HG03439 (cell line): ENCODE data around the gene PHF21B.

Experiments
- ATAC-seq: cut with Tn5 transposase; IDR thresholded peaks from one replicate; pipeline ENCODE4 v1.9.1; 2021; ENCODE audit warnings: mild to moderate bottlenecking, moderate library complexity; ENCODE audit not compliant: unreplicated experiment

The PHF21B gene

DNA sequence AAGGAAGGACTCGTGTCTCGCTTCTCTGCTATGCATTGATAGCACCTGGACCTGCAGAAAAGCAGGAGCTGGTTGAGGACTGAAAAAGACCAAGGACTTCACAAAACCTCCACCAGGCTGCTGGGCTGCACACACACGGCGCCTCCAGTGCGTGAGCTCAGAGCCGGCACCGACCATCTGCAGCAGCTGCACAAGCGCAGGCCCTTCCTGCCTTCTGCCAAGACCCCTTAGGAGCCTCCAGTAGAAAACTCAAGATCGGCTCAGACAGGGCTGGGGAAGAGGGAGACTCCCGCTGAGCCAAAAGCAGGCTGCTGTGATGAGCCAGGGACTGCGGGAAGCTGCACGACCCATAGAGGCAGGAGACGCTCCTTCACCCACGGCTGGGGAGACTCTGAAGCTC lies 70.9 kb downstream of the PHF21B start:
- no peak for ATAC-seq

DNA sequence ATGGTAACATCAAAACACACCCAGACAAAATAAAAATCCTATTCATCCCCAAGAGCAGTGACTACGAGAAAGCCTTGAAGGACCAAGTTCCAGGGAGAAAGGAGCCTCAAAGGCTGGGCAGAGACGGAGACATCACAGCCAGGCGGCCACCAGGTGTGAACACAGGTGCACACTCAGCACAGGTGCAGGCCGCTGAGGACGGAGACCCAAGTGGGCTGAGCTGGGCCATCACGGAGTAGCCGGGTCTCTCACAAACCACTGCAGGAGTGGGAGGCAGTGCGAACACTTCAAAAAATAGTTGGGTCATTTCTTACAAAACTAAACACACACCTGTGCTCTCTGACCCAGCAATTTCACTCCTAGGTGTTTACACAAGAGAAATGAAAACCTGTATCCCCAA lies 72.6 kb downstream of the PHF21B start:
- no peak for ATAC-seq

DNA sequence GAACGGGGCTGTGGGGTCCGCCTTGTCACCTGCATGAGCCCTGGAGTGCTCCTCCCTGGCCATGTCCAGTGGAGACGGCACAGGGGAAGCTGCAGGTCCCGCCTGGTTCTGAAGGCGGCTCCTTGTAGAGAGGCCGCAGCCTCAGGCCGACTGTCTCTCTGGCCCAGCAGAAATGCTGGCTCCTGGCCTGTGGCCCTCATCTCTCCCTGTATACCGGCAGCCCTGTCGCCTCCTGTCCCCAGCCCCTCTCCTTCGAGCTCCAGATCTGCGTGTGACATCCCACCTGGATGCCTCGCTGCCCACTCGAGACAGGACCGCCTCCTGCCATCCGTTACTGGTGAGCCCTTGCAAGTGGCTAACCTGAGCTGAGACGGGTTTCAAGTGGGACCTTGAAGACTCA lies 73.6 kb downstream of the PHF21B start:
- ATAC-seq = no peak

DNA sequence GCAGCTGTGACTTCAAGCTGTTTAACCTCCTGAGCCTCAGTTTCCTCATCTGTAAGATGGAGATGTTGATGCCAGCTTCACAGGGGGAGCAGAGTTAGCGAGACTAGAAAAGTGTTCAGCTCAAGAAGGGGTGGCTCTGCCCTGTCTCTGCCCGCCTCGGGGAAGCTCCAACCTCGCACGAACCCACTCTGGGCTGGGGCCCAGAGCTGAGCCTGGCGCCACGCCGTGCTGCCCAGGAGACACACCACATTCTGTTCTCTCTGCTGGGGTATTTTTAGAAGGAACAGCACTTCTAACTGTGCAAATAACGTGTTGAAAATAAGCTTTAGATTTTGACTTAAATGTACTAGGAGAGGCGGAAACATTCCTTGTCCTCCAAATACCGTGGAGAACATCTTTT lies 74.1 kb downstream of the PHF21B start:
- no peak for ATAC-seq

DNA sequence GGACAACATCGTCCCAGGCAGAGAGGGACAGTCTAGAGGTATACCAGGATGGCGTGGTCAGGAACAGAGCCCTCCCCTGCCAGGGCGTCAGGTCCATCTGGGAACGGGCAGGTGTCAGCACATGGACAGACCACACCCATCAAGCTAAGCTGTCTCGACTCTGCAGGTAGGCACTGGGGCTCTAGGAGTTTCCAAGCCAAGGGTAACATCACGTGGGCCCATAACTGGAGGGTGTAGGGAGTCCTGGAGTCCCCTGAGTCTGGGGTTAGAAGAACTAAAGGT lies 75.4 kb downstream of the PHF21B start:
- no peak for ATAC-seq

DNA sequence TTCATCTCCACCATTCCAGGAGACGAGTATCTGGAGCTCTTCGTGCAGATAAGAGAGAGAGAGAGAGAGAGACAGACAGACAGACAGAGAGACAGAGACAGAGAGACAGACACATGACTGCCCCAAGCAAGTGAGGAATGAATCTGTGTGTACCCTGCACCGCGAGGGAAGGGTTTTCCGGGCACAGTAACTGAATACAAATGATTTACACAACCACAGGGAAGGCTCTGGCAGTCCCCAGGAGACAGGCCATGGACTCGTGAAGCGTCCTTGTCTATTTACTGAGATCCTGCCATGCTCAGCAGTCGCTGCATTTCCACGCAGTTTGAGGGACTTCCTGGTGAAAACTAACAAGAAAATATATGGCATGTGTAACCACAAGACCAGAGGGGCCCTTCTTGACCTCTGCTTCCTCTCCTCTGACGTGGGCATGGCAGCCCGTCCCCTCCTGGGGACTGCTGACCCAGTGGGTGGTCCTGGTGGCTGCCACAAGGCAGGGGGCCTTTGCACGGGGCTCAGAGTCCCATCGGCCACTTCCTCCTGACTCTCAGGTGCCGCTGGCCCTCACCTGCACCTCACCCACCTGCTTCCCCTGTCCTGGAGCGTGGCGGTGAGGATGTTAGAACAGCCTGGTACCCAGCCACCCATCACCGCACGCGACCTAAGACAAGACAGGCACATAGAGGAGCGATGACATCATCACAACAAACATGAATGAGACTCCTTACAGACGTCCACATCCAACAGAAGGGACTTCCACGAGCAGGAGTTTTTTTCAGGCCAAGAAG lies 75.9 kb downstream of the PHF21B start:
- ATAC-seq = no peak

DNA sequence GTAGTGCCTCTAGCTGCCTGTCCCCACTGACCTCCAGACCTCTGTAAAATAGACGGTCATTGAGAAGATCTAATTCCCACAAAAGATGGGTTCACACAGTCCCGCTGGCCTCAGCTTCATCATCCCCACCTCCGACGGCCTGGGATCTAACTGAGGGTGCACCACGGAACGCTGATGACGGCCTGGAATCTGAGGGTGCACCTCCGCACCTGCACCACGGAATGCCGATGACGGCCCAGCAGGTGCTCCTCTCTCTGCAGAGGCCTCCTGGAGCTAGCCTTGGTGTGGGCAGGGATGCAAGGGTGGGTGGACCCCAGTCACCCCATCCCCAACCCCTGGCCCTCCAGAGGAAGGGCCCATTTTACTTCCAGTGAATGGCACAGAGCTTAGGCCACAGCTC lies 77.3 kb downstream of the PHF21B start:
- ATAC-seq = no peak

DNA sequence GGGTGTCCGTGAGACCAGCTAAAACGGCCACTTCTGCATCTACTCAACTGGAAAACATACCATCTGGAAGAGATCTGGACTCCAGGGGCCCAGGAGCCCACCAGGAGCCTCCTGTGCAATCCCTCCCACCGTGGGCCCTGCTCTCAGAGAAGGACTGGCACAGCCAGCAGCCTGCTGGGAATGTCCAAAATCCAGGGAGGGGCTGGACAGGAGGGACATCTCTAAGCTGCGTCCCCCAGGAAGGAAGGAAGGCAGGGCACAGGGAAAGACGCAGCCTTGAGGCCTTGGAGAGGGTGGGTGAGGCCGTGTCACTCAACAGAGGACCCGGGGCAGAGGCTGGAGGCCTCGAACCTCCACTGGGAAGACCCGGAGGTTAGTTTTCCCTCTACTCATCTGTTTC lies 78.0 kb downstream of the PHF21B start:
- ATAC-seq = no peak

DNA sequence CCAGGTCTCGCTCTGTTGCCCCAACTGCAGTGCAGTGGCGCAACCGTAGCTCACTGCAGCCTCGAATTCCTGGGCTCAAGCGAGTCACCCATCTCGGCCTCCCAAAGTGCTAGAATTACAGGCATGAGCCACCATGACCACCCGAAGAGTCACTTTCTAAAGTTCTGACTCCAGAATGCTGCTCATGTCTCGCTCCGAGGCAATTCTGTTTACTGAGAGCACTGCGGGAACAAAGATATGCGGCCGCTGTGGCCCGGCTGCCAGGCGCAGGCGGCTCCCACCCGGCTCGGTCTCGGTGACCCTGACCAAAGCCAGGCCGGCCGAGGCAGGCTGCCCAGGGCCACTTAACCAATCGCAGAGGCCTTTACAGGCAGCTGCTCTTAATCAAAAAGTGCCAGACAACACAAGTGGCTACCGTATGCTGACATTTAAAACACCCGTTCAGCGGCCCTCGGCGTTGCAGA lies 78.7 kb downstream of the PHF21B start:
- ATAC-seq = no peak

DNA sequence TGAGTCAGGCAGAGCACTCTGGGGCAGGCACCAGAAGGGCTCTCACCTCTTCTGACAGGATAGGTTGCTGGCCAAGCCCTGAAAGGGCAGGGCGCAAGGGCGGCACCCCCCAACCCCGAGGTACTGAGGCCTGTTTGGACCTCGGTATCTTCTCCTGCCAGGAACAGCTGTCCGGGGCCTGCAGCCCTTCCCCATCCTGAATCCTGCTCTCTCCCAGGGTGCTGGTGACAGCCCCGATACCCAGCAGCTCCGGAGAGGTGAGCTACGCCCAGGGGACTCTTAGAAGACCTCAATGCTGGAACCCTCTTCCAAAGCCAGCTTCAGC lies 79.1 kb downstream of the PHF21B start:
- no peak for ATAC-seq

DNA sequence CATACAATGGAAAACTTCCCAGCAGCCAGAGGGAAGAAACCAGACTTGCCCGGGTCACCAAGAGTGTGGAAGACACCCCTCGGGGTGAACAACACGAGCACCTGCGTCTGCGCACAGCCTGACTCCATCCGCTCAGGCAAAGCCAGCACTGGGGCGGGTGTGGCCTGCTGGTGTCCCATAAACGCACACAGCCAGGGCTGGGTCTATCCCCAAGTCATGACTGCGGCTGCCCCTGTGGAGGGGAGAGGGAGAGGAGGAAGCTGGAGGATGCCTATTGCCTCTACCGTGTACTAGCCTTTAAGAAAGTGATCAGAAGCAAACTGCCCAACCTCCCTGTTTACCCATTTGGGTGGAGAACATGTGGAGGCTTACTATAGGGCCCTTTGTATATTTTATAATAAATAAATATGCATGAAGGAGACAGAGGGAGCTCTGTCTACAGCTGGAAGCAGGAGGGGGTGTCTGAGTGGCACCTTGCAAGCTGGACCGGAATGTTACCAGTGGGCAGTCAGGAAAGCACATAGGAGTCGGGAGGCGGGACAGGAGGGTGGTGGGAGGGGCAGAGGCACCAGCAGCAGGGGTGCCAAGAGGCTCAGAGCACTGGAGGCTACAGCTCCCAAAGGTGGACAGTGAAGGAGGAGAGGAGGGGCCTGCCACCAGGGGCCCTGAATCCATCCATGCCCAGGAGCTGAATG lies 79.6 kb downstream of the PHF21B start:
- ATAC-seq = no peak

DNA sequence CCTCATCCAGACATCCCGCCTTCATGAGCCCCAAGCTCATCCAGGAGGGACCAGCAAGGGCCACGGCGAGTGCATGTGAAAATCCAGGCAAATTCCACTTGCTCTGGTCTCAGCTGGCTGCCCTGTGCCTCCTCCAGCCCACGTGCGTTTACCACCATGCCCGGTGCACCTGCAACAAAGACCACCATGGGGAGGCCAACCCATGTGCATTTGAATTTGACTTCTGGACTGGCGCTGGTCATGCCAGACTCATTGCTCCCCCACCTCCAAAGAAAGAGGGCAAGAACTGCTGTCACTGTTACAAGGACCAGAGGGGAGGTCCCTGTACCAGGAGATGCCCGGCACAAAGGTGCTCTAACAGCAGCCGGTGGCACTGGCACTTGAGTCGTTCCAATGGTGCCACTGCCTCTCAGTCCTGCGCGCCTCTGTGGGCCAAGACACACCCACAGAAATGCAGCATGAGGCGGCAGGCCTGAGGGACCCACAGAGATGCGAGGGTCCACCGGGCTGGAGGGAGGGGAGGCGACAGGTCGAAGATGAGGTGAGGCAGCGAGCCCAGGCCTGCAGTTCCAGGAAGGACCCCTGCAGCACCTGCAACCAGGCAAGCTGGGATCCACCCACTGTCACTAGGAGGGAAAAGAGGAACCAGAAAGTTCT lies 80.3 kb downstream of the PHF21B start:
- no peak for ATAC-seq

DNA sequence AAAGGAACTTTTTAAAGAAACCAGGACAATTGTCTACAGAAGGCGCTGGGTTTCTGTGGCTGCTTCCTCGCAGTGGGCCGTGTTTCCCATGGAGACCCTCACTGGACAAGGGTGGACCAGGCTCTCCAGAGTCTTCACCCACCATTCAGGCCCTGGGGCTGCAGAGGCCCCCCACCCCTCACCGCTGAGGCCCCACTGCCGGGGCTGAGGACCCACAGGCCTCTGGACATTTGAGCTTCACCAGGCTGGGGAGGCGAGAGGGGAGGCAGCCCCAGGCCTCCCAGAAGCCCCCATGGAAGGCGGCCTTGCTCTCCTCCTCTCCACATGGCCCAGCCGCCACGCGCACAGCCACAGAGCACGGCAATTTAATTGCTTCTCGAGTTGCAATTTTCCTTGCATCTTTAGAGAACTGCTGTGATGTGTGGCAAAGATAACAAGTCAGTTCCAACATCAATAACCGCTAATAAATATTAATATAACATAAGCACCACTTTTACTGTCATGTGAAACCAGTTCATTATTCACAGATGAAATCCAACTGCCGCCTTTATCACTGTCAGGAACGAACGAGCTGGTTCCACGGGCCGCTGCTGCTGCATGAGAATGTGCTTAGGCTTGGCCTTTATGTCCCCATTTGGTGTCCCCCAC lies 81.0 kb downstream of the PHF21B start:
- ATAC-seq = no peak

DNA sequence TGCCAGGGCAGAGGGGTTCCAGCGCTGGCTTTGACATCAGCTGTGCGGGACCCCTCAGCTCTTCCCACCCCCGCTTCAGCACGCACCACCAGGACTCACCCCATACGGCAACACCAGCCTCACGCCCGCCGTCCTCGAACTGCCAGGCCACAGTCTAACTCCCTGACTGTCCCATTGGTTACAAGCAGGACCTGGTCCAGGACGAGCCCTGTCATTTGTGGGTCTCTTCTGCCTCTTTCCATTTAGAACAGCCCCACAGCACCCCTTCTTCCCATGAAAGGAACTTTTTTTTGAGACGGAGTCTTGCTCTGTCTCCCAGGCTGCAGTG lies 81.7 kb downstream of the PHF21B start:
- no peak for ATAC-seq

DNA sequence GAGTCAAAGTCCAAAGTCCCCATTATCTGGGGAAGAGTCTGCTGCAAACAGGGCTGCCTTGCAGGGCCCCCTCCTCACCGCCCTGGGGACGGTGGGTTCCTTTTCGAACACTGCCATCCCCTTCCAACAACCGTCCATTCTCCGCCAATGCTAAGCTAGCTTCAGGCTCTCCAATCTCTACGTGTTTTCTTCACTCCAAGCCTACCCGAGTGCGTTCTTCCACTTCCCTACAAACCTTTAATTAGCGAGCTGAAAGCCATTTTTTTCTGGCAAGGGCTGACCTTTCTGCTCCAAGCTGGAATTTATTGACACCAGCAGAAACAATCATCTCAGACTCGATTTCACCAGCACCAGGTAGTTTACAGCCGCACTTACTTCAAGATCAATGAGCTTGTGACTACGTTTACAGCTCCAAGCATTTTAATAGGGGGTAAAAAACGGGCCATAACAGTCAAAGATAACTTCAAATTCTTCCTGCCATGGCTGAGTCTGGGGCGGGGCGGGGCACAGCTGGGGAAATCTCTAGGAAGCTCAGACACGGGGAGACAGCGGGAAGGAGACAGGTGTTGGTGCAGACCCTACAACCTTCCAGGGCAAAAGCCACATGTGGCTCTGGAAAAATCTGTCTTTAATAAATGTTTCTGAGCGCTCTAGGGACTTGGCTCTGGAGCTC lies 82.2 kb downstream of the PHF21B start:
- ATAC-seq = no peak

DNA sequence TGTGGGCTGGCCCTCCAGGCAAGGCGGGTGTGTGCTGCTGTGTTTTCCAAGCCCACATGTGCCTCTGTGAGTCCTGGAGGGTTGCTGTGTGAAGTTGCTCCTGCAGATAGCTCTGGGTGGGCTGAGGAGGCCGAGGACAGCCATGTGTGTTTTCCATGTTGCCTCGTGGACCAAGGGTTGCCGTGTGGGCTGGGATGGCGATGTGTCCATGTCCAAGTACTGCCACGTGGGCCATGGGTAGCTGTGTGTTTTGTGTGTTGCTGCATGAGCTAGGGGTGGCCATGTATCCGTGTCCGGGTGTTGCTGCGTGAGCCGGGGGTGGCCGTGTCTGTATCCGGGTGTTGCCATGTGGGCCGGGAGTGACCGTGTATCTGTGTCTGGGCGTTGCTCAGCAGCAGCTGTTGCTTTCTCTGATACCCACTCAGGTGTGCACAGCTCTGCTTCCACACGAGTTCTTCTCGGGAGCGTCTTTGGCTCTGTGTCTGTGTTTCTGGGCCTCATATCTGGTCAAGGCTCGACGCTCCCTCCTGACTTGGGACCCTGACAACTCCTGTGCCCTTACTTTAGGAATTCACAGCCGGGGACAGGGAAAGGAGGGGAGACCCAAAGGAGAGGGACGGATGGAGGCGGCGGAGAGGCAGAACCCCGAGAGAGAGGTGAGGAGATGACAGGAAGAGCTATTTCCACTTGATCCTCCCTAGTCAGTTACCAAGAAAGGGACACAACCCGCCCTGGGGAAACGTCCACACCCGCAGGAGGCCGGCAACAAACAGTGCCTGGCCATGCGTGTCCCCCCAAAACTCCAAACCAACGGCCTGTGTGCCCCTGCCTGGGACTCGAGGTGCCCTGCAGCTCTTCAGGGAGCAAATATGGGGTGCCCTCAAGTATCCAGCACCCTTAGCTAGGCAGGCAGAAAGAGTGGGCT lies 83.1 kb downstream of the PHF21B start:
- ATAC-seq = no peak

DNA sequence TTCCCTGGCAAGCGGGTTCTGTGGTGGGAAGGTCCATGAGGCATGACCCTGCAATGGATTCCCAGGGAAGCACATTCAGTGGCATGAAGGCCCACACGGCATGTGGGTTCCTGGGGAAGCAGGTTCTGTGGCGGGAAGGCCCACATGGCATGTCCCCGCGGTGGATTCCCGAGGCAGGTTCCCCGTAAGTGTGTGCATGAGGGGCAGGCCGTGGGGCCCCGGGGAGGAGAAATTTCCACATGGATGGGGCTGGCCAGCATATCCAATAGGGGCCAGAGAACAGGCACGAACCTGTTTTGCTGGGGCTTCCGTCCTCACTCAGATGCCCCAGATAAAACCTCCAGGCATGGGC lies 83.7 kb downstream of the PHF21B start:
- ATAC-seq = no peak

DNA sequence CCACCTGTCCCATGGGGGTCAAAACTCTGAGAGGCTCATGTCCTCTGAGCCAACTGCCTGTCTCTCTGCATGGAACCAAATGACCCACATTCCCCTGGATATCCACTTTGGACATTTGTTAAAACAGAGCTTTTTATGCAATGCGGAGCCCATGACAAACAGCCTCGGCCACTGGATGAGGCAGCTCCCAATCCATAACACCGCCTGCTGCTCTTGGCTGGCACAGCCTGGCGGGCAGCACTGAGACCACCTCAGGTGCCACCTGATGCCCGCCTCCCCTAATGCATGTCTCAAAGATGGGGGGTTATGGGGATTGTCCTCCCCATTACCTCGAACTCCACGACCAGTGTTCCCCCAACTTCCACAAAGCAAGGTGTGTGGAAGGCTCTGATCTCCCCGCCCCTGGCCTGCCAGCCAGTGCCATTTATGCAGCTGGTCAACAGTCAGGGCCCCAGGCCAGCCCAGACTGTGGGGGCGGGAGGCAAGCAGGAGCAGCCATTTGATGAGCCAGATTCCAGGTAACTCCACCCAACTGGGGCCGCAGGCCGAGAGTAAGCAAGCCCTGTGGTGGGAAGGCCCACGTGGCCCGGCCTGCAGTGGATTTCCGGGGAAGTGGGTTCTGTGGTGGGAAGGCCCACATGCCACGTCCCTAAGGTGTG lies 84.2 kb downstream of the PHF21B start:
- no peak for ATAC-seq

DNA sequence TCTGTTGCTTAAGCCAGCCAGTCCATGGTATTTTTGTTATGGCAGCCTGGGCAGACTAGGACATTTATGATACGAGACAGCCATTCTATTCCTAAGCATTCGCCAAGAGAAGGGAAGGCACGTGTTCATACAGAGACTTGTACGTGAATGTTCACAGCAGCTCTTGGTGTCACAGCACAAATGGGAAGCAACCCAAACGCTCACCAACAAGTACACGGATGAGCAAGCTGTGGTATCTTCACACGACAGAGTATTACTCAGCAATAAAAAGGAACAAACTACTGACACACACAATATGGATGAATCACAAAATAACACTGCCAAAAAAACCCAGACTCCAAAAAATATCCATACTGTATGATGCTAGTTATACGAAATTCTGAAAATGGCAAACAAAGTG lies 85.1 kb downstream of the PHF21B start:
- ATAC-seq = no peak

DNA sequence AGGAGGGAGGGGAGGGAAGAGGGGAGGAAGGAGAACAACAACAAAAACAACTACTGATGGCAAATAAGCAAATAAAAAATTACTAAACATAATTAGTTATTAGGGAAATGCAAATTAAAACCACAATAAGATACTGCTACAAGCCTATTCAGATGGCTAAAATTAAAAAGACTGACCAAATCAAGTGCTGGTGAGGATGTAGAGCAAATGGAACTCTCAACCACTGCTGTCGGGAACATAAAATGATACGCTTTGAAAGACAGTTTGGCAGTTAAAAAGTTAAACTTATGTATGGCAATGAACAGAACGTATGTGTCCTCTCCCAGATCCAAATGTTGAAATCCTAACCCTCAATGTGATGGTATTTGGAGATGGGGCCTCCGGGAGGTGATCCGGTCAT lies 85.7 kb downstream of the PHF21B start:
- no peak for ATAC-seq
